Brain microvascular endothelial cell (primary cell): ENCODE results near the gene ARHGAP22.

Source experiments
- DNase-seq: peaks from one replicate; pipeline ENCODE4 v3.0.0-alpha.2; 2020
- H3K27ac ChIP-seq: fragments of 250-450 bp; sonication (Bioruptor Pico); 2 replicates; pipeline ENCODE4 v1.5.1; 2020; ENCODE audit warnings: mild to moderate bottlenecking, moderate library complexity
- H3K27me3 ChIP-seq: fragments of 250-450 bp; sonication (Bioruptor Pico); replicated peaks from 2 replicates; pipeline ENCODE4 v1.5.1; 2020; ENCODE audit warnings: mild to moderate bottlenecking
- H3K36me3 ChIP-seq: fragments of 250-450 bp; sonication (Bioruptor Pico); replicated peaks from 2 replicates; pipeline ENCODE4 v1.5.1; 2020; ENCODE audit warnings: mild to moderate bottlenecking
- H3K4me3 ChIP-seq: 2 replicates; pipeline ENCODE4 v1.5.1; 2011; ENCODE audit warnings: low read depth, mild to moderate bottlenecking, control low read depth, low read length, moderate library complexity
- in situ Hi-C: cut with HindIII; loops from 2 replicates; pipeline ENCODE4 v1.10.0; 2017; ENCODE audit warnings: low sequenced_read_pairs, low pct_ligation_motif_present
- TF ChIP-seq, protein P1 (sequence below): IDR thresholded peaks from 2 replicates; pipeline ENCODE4 v1.5.1; 2011; ENCODE audit warnings: low read depth, mild to moderate bottlenecking, moderate library complexity, low read length, control low read depth, inconsistent platforms; ENCODE audit errors: missing control alignments

Gene ARHGAP22

DNA sequence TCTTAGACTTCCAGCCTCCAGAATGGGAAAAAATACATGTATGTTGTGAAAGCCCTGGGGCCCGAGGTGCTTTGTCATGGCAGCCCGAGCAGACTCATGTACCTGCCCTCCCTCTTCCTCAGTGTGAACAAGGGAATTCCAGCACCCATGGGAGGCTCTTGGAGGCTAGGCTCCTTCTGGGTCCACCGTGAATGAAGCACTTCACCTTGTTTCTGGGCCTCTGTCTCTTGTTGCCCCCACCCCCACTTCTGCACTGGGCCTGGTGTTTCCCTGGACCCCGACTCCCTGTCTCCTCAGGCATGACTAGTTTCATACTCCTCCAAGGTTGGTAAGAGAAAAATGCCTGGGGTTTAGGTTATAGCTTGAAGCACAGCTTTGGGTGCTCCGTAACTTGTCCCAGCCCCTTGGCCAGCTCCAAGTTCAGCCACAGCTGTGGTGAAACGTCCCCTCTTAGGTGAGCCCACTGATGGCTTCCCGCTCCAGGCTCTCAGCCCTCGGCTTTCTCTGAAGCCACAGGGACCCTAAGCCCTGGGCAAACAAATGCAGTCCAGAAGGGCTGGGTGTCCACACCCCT is 30.2 kb upstream of the ARHGAP22 start:
- Histone ChIP-seq H3K27ac (no peak overlapping the region), H3K27me3 (no peaks in the 10 kb centered on the region), H3K4me3 (no peak overlapping the region), H3K36me3 (no peaks in the 10 kb centered on the region)
- no peak for DNase-seq
- TF ChIP-seq, protein P1, sequence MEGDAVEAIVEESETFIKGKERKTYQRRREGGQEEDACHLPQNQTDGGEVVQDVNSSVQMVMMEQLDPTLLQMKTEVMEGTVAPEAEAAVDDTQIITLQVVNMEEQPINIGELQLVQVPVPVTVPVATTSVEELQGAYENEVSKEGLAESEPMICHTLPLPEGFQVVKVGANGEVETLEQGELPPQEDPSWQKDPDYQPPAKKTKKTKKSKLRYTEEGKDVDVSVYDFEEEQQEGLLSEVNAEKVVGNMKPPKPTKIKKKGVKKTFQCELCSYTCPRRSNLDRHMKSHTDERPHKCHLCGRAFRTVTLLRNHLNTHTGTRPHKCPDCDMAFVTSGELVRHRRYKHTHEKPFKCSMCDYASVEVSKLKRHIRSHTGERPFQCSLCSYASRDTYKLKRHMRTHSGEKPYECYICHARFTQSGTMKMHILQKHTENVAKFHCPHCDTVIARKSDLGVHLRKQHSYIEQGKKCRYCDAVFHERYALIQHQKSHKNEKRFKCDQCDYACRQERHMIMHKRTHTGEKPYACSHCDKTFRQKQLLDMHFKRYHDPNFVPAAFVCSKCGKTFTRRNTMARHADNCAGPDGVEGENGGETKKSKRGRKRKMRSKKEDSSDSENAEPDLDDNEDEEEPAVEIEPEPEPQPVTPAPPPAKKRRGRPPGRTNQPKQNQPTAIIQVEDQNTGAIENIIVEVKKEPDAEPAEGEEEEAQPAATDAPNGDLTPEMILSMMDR = no peak
- in situ Hi-C loops = no loop called here

DNA sequence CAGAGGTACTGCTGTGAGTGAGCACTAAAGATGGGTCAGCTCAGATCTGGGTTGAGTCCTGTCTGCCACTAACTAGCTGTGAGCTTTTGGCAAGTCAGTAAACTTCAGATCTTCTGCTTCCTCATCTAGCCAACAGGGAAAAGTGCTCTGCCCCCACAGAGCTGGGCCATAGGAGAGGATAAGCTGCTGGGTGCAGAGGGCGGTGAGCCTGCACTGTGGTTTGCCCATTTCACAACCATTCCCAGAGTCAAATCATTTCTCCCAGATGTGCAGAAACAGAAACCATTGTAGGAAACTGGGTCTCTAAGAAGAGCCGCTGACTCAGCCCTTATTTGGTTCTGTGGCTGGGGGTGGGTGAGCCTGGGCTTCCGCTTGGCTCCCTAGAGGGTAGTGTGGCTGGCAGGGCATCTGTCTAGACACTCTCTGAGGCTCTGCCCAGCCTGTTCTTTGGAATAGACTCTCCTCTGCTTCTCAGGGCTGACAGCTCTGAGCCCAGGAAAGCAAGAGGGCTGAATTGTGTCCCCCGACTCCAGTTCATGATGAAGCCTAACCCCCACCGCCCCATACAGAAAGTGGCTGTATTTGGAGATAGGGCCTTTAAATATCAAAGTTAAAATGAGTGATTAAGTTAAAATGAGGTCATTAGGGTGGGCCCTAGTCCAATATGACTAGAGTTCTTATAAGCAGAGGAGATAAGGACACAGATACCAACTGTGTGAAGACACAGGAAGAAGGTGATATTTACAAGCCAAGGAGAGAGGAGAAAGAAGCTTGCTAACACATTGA is 29.5 kb upstream of the ARHGAP22 start:
- Histone ChIP-seq H3K27ac (no peak overlapping the region), H3K4me3 (no peak overlapping the region), H3K36me3 (no peaks in the 10 kb centered on the region), H3K27me3 (no peaks in the 10 kb centered on the region)
- peak; percentile 36 for DNase-seq
- TF ChIP-seq, protein P1 = no peak
- in situ Hi-C loops = no loop called here

DNA sequence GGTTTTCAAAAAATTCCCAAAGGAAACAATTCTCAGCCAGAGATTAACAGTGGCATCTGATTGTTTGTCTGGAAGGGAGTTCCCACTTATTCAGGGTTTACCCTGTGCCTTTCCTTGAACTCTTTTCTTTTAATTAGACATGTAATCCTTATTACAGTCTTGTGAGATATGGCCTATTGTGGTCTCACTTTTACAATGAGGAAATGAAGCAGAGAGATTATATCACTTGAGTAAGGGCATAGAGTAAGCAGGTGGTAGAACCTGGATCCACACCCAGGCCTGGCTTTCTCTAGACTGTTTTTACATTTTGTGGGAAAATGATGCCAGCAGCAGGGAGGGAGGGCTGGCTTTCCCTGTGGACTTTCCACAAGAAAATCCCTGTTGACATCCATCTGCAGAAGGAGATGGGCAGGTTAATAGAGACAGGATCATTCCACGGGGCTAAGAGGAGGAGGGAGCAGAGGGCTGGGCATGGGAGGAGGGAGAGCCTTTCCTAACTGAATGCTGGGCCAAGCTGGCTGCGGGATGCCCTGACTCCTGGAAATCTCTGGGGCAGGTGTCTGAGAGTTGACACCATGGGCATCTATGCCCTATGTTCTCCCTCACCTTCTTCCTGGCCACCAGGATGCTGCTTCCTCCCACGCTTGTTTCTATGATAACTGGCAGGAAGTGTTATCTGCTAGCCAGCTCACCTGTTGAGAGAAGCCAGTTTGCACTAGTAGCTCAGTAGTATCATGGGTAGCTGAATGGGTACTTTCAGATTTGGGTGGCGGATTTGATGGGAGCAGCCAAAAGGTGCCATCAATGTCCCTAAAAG is 28.7 kb upstream of the ARHGAP22 start:
- TF ChIP-seq, protein P1 = no peak
- H3K27ac ChIP-seq = no peak overlapping the region
- no peaks in the 10 kb centered on the region for H3K36me3 ChIP-seq
- in situ Hi-C loops = no loop called here
- H3K4me3 ChIP-seq = no peak overlapping the region
- DNase-seq = no peak
- no peaks in the 10 kb centered on the region for H3K27me3 ChIP-seq

DNA sequence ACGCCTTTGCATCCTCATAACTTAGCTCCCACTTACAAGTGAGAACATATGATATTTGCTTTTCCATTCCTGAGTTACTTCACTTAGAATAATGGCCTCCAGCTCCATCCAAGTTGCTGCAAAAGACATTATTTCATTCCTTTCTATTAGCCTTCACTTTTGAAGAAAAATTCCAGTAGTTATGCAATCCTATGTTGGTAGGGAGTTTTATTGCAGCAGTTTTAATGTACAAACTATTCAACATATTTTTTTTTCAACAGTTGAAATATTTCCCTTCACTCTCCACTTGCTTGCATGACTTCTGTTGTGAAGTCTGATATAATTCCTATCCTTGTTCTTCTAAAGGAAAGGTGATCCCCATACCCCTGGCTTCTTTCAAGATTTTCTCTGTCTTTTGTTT is 27.3 kb upstream of the ARHGAP22 start:
- no peak overlapping the region for H3K4me3 ChIP-seq
- H3K27me3 ChIP-seq = no peaks in the 10 kb centered on the region
- in situ Hi-C loops = no loop called here
- H3K36me3 ChIP-seq = no peaks in the 10 kb centered on the region
- H3K27ac ChIP-seq = no peak overlapping the region
- no peak for DNase-seq
- TF ChIP-seq, protein P1 = no peak

DNA sequence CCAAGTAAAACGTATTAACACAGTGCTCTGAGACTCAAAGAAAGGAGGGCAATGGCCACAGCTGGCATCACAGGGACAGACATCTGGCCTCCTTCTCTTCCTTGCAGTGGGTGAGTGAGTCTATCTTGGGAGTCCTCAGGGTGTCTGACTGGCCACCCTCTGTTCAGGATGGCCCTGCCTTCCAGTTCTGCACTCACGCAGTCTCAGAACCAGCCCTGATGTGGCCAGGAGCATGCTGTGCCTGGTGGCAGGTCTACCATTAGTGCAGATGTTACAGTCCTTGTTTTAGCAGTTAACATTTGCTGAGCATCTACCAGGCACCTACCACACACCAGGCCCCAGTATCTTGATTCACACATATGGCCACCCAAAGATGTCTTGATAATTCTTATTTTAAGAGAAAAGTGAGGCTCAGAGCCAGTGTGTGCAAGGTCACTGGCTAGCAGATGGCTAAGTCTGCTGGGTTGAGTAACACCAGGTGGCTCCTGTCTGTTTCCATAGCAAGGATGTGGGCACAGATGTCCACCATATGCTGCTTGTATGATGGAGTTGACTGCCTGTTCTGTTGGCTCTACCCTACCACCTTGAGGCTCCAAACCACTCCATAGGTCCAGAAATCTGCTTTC is 23.2 kb upstream of the ARHGAP22 start:
- Histone ChIP-seq H3K27me3 (no peaks in the 10 kb centered on the region), H3K36me3 (no peaks in the 10 kb centered on the region), H3K27ac (no peak overlapping the region), H3K4me3 (no peak overlapping the region)
- in situ Hi-C loops = no loop called here
- TF ChIP-seq, protein P1 = no peak
- no peak for DNase-seq
